Right cardiac atrium (tissue), 5 donors: ENCODE results near the gene PRRC2B. TPM values are rescaled to one million over a fixed set of nuclear protein-coding genes. Genes with fewer than 3 reads are reported as not detected.
"Not testable (repeated sequence)": the region's sequence is repeated elsewhere in the genome, so short reads cannot be mapped to it uniquely, and the experiment has no call there.

Experiments
- ATAC-seq, 2 donors: fragments of 200-7000 bp; cut with Tn5 transposase; one replicate each; pipeline versions ENCODE4 v1.8.0 to v1.9.1; 2020; ENCODE audit warnings: moderate library complexity in 2 of 2, mild to moderate bottlenecking in 1 of 2
- DNase-seq, 3 donors: peaks; one replicate each; pipeline ENCODE4 v3.0.0-alpha.2; 2020
- H3K27ac ChIP-seq: one replicate; pipeline ENCODE4 v1.5.1; 2013; ENCODE audit warnings: mild to moderate bottlenecking, low read length, control low read depth, moderate library complexity
- H3K27me3 ChIP-seq: one replicate; pipeline ENCODE4 v1.6.1; 2013; ENCODE audit not compliant: control insufficient read depth, insufficient read depth
- H3K4me1 ChIP-seq: one replicate; pipeline ENCODE4 v1.6.1; 2013; ENCODE audit warnings: low read length; ENCODE audit not compliant: control insufficient read depth, insufficient read depth
- H3K4me3 ChIP-seq: one replicate; pipeline ENCODE4 v1.5.1; 2013; ENCODE audit warnings: low read length, control low read depth
- H3K9me3 ChIP-seq: one replicate; pipeline ENCODE4 v1.6.1; 2013; ENCODE audit warnings: low read length; ENCODE audit not compliant: control insufficient read depth
- WGBS: extraction: QIAGEN DNeasy Blood & Tissue Kit; methylation state at CpG from one replicate; pipeline ENCODE4 v1.1.7; 2013; 5-methylcytosine and 5-hydroxymethylcytosine counted together
- intact Hi-C, 4 donors: fragments of 100-400 bp; cut with DNase I; formaldehyde crosslinking; loops; one replicate each; pipeline versions ENCODE4 v1.11.0 to v1.14.0; 2022 to 2023
- polyA plus RNA-seq: library from polyadenylated mRNA; stranded (reverse); fragments of 200-250 nt; gene quantifications from one replicate; pipeline ENCODE4 v1.2.3, GENCODE V29; 2013
- total RNA-seq, 4 donors: library from RNA; stranded (reverse); fragmentation: NEBNext Ultra II Directional; extraction: Animal tissue kit (Norgen Biotek cat#: 25700); gene quantifications; one replicate each; pipeline ENCODE4 v1.2.1, GENCODE V29; 2021
- donor health status: healthy with polysubstance abuse.
- donor health status: DM: no; HTN: yes; CAD: no.
- donor health status: DM: no; HTN: no; CAD: no.
- donor health status: DM: no; HTN: yes; CAD: no; lungs with severe emphysema.
- donor health status: DM: yes; HTN: yes; CAD: no.

PRRC2B gene
- total and polyA plus RNA-seq, 5 donors, result 78.1 to 175 (median 141) TPM

DNA sequence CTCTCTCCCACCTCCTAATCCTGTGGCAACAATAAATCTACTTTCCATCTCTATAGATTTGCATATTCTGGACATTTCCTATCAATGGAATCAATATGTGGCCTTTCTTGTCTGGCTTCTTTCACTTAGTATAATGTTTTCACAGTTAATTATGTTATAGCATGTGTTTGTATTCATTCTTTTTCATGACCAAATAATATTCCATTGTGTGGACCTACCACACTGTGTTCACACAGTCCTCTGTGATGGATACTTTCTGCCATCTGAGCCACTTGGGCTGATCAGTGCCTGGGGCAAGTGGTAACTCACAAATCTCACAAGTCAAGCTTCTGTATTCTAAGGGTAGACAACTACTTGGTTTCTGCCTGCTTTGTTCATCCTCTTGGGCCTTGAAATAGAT is 60.1 kb downstream of the PRRC2B start:
- DNase-seq (no peak), ATAC-seq (no peak)
- no peaks in the 10 kb centered on the region for H3K9me3 ChIP-seq
- H3K4me3 ChIP-seq, result no peak overlapping the region
- H3K4me1 ChIP-seq, result no peaks in the 10 kb centered on the region
- intact Hi-C loops, result no loop called here
- H3K27ac ChIP-seq, result no peak overlapping the region
- no peaks in the 10 kb centered on the region for H3K27me3 ChIP-seq

GRCh38 chr9:131455655-131456054 is 61.8 kb downstream of the PRRC2B start:
- H3K9me3 ChIP-seq, ATAC-seq, H3K27ac ChIP-seq, H3K4me1 ChIP-seq, H3K27me3 ChIP-seq, H3K4me3 ChIP-seq, intact Hi-C loops, DNase-seq: not testable (repeated sequence)
- 95% methylated on average over 10 of the region's 10 CpGs for WGBS

GRCh38 chr9:131457746-131458145 is 63.9 kb downstream of the PRRC2B start:
- 86% methylated on average over 10 of the region's 10 CpGs for WGBS
- Histone ChIP-seq H3K9me3 (no peaks in the 10 kb centered on the region), H3K4me3 (no peak overlapping the region), H3K4me1 (no peaks in the 10 kb centered on the region), H3K27me3 (no peaks in the 10 kb centered on the region), H3K27ac (no peak overlapping the region)
- DNase-seq, result no peak
- ATAC-seq, result no peak
- intact Hi-C loops, result no loop called here

- H3K27me3 ChIP-seq, result no peaks in the 10 kb centered on the region
- no peaks in the 10 kb centered on the region for H3K9me3 ChIP-seq
- ATAC-seq (no peak), DNase-seq (no peak)
- intact Hi-C loops, result no loop called here
- H3K4me3 ChIP-seq, result no peak overlapping the region
- H3K4me1 ChIP-seq, result no peaks in the 10 kb centered on the region
- H3K27ac ChIP-seq, result no peak overlapping the region
- 92% methylated on average over 10 of the region's 10 CpGs for WGBS
These were observed 65.2 kb downstream of the PRRC2B start for GRCh38 chr9:131459056-131459455.

GRCh38 chr9:131461166-131461565 is 67.3 kb downstream of the PRRC2B start:
- H3K27me3 ChIP-seq, result no peaks in the 10 kb centered on the region
- no peaks in the 10 kb centered on the region for H3K9me3 ChIP-seq
- H3K4me3 ChIP-seq, result no peak overlapping the region
- intact Hi-C loops, result no loop called here
- ATAC-seq (no peak), DNase-seq (no peak)
- 93% methylated on average over 1 of the region's 1 CpG for WGBS
- H3K4me1 ChIP-seq, result no peaks in the 10 kb centered on the region
- H3K27ac ChIP-seq, result no peak overlapping the region

GRCh38 chr9:131464354-131465000 is 70.6 kb downstream of the PRRC2B start:
- Histone ChIP-seq H3K9me3 (no peaks in the 10 kb centered on the region), H3K27me3 (no peaks in the 10 kb centered on the region), H3K4me1 (no peaks in the 10 kb centered on the region), H3K4me3 (no peak overlapping the region), H3K27ac (no peak overlapping the region)
- intact Hi-C loops, result no loop called here
- 70% methylated on average over 24 of the region's 24 CpGs for WGBS
- ATAC-seq (peak in 1 of 2 donors; percentile 24), DNase-seq (no peak)

DNA sequence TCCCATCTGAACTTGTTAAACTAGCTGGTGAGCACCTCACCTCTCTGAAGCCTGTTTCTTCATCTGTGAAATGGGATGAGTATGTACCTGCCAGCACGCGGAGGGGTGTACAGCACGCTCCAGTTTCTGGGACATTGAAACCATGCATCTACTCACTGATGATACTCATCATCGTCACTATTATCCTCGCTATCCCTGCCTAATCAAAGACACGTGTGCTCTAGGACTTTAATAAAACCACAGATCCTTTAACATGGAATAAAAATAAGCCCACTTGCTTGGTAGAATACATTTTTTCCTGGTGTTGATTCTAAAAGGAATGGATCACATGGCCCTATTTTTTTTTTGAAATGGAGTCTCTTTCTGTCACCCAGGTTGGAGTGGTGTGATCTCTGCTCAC is 71.5 kb downstream of the PRRC2B start:
- Histone ChIP-seq H3K27me3 (no peaks in the 10 kb centered on the region), H3K9me3 (no peaks in the 10 kb centered on the region), H3K27ac (no peak overlapping the region), H3K4me1 (no peaks in the 10 kb centered on the region), H3K4me3 (no peak overlapping the region)
- no peak for ATAC-seq
- intact Hi-C loops, result no loop called here
- DNase-seq, result no peak
- WGBS, result 88% methylated on average over 6 of the region's 6 CpGs

DNA sequence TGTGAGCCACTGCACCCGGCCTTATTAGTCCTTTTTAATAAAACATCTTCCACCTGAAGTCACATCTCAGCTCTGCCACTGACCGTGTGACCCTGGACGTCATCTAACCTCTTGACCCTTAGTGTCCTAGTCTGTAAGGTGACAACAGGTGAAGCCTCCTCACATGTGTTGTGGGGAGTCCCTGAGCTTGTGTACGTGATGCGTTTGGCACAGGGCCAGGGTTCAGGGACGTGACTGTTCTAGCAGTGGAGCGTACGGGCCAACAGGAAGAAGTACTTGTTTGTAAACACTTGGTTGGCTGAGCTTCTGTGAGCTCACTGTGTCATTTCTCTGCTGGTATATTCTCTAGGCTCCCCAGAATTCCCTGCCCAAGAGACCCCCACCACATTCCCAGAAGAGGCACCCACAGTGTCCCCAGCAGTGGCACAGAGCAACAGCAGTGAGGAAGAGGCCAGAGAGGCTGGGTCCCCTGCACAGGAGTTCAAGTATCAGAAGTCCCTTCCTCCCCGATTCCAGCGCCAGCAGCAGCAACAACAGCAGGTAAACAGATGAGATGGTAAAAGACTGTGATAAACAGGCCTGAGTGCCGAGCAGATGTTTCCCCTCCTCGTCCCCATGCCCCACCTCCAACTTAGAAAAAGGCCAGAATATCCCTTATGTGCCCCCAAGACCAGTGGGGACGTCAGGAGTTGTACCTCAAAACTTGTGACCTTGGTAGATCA is 73.5 kb downstream of the PRRC2B start:
- Histone ChIP-seq H3K4me1 (no peaks in the 10 kb centered on the region), H3K27me3 (no peaks in the 10 kb centered on the region), H3K27ac (no peak overlapping the region), H3K9me3 (no peaks in the 10 kb centered on the region), H3K4me3 (no peak overlapping the region)
- WGBS, result 70% methylated on average over 13 of the region's 13 CpGs
- ATAC-seq (no peak), DNase-seq (peak in 1 of 3 donors; percentile 77)
- intact Hi-C loops, result no loop called here

GRCh38 chr9:131468031-131468430 is 74.1 kb downstream of the PRRC2B start:
- H3K9me3 ChIP-seq, result no peaks in the 10 kb centered on the region
- H3K27me3 ChIP-seq, result no peaks in the 10 kb centered on the region
- ATAC-seq, result no peak
- H3K27ac ChIP-seq, result no peak overlapping the region
- 91% methylated on average over 4 of the region's 4 CpGs for WGBS
- no peaks in the 10 kb centered on the region for H3K4me1 ChIP-seq
- H3K4me3 ChIP-seq, result no peak overlapping the region
- intact Hi-C loops, result no loop called here
- no peak for DNase-seq

GRCh38 chr9:131469356-131469755 is 75.5 kb downstream of the PRRC2B start:
- H3K4me3 ChIP-seq, result no peak overlapping the region
- no peaks in the 10 kb centered on the region for H3K4me1 ChIP-seq
- DNase-seq, result no peak
- WGBS, result 87% methylated on average over 6 of the region's 6 CpGs
- H3K27me3 ChIP-seq, result no peaks in the 10 kb centered on the region
- no peak for ATAC-seq
- intact Hi-C loops, result no loop called here
- no peak overlapping the region for H3K27ac ChIP-seq
- no peaks in the 10 kb centered on the region for H3K9me3 ChIP-seq

DNA sequence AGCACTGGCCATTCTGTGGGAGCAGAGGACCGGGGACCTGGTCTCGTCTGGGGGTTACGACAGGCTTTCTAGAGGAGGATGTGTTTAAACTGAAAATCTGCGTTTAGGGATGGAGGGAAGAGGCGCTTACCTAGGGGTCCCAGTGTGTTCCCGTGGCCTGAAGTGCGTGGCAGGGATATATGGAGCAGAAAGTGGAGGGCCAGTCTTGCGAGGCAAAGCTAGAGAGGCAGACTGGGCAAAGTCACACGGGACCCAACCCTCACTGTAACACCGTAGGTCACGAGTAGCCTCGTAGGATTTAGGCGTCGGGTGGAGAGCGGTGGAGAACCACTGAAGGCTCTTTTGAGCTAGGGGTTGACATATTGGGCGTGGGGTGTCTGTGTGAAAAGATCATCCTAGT is 76.1 kb downstream of the PRRC2B start:
- Histone ChIP-seq H3K27ac (no peak overlapping the region), H3K27me3 (no peaks in the 10 kb centered on the region), H3K4me1 (no peaks in the 10 kb centered on the region), H3K4me3 (no peak overlapping the region), H3K9me3 (no peaks in the 10 kb centered on the region)
- WGBS, result 91% methylated on average over 16 of the region's 16 CpGs
- no peak for ATAC-seq
- DNase-seq, result no peak
- intact Hi-C loops, result loop anchor here in 1 of 4 donors (10.0 kb wide), 1 partner anchor 95 kb away; no protein-coding TSS in a partner anchor
